NCI-H1105 (cell line): Measurements from ENCODE around the gene PAPSS2.
A peak's percentile ranks its signal among the peaks of the same experiment; 100 is the strongest.
"Not testable (repeated sequence)": the region's sequence is repeated elsewhere in the genome, so short reads cannot be mapped to it uniquely, and the experiment has no call there.

ENCODE experiments used
- DNase-seq: peaks from one replicate; lab custom pipeline; 2025; lab: John Stamatoyannopoulos, UW

The PAPSS2 gene

DNA sequence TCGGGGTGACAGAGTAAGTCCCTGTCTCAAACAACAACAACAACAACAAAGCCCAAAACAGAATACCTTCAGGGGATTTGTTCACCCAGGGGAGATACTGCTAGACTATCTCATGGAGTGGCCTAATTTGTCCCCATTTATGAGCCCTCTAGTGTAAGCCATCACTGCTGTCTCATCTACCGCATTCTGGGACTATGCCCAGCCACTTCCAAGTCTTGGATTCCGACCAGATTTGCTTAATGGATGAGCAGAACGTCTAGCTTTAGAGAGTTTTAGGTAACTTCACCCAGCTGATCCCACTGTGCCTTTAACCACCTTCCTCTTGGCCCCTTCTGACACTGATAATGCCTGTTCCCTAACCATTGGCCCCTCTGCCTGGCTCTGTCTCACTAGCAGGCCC lies 47.1 kb downstream of the PAPSS2 start:
- DNase-seq, result no peak

- no peak for DNase-seq
Observed at GRCh38 chr10:87707254-87707653, 47.6 kb downstream of the PAPSS2 start.

GRCh38 chr10:87712913-87713616 lies 53.4 kb downstream of the PAPSS2 start:
- no peak for DNase-seq

GRCh38 chr10:87713707-87714106 lies 54.0 kb downstream of the PAPSS2 start:
- DNase-seq, result no peak

DNA sequence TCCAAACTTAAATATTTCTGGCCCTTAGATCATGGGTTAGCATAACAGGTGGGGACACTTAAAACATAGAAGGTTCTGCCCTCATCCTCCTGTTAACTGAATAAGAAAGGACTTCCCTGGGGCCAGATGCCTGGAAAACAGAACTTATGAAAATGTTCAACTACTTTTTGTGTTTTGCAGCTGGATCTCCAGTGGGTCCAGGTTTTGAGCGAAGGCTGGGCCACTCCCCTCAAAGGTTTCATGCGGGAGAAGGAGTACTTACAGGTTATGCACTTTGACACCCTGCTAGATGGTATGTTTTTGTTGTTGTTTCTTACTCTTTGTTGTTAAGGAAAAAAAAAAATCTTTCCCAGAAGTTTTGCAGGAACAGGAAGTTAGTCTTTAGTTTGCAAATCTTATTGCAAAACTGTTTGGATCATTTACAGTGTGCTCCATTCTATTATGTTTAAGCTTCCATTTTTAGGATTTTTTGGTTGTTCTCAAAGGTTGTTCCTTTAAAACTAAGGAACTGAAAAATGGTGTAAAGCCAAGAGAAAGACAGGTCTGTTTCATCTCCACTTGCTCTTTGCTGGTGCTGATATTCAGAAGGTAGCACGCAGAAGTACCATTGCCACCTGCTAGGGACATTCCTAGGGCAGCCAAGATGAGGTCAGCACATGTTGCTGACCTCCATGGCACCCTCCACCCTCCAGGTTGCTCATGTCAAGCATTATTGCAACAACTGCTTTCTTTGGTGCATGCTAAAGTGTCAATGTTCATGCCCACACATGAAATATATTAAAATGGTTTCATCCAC lies 56.1 kb downstream of the PAPSS2 start:
- DNase-seq, result no peak

GRCh38 chr10:87716348-87716670 lies 56.6 kb downstream of the PAPSS2 start:
- no peak for DNase-seq

GRCh38 chr10:87720665-87721064 lies 61.0 kb downstream of the PAPSS2 start:
- DNase-seq, result no peak

DNA sequence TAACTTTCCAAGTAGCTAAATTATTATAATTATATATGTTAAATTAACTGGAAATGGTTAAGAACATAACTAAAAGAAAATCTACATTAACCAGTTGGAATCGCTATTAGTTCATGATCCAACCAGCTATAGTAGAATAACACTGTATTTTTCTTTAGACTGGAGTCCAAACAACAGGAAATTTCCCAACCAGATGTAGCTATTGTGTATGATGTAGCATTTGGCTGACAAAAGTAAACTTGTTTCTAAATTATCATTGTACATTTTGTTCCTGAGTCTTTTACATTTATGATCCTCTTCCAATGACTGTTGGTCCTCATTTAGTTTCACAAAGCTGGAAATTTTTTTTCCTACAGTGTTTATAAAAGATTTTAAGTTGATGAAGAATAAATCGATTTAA lies 62.1 kb downstream of the PAPSS2 start:
- no peak for DNase-seq

DNA sequence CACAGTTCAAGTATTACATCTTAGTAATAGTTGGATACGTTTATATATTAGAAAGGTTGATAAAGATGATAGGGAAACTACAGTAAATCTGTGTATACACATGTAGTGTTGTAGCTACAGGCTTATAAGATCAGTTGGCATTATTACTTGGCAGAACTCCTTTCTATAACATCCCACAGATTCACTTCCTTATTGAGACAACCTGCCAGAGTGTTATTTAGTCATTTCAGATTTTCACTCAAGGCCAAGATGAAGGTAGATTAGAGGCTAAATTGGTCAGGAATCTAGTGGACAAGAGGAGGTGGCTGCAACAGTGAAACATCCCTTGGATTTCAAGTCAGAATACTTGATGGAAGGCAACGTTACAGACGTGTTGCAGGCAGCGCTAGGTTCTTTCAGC lies 63.0 kb downstream of the PAPSS2 start:
- no peak for DNase-seq

DNA sequence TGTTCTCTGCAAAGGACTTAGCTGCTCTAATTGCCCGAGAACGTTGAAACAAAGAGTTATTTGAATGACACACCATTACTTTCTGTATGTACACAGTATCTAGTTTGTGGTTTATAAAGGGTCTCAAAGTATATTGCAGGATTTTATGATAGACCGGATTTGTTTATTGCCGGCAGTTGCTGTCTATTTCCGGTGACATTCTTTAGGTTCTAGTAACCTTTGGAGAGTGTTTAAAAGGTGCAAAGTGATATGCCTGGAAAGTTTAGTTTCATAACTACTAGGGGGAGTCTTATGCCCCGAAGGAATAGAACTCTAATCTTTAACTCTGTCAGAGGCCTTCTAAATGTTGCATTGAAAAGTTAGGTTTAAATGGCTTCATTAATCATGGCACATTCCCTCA lies 63.8 kb downstream of the PAPSS2 start:
- no peak for DNase-seq

DNA sequence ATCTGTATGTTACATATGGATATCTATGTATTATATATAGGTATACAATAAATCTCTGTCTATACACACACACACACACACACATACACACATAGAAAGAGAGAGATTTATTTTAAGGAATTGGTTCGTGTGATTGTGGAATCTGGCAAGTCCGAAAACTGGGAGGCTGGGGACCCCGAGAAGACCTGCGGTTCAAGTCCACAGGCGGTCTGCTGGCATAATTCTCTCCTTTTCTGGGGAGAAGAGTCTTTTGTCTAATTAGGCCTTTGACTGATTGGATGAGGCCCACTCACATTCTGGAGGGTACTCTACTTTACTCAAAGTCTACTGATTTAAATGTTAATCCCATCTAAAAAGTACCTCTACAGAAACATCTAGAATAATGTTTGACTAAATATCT lies 65.1 kb downstream of the PAPSS2 start:
- DNase-seq, result no peak

DNA sequence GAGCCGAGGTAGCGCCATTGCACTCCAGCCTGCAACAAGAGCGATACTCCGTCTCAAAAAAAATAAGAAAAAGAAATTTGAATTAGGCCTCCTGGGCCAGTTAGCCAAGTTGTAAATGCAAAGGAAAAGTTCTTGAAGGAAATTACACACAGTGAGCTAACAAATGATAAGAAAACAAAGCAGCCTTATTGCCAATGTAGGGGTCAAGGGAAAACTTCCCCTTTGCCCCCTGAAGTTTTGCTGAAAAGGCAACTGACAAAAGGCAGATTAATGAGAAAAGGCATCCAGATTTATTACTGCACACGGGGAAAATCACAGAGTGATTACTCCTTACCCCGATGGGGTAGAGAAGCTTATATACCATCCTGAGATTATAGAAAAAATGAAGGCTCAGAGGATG lies 70.3 kb downstream of the PAPSS2 start:
- no peak for DNase-seq

GRCh38 chr10:87733081-87733480 lies 73.4 kb downstream of the PAPSS2 start:
- no peak for DNase-seq

DNA sequence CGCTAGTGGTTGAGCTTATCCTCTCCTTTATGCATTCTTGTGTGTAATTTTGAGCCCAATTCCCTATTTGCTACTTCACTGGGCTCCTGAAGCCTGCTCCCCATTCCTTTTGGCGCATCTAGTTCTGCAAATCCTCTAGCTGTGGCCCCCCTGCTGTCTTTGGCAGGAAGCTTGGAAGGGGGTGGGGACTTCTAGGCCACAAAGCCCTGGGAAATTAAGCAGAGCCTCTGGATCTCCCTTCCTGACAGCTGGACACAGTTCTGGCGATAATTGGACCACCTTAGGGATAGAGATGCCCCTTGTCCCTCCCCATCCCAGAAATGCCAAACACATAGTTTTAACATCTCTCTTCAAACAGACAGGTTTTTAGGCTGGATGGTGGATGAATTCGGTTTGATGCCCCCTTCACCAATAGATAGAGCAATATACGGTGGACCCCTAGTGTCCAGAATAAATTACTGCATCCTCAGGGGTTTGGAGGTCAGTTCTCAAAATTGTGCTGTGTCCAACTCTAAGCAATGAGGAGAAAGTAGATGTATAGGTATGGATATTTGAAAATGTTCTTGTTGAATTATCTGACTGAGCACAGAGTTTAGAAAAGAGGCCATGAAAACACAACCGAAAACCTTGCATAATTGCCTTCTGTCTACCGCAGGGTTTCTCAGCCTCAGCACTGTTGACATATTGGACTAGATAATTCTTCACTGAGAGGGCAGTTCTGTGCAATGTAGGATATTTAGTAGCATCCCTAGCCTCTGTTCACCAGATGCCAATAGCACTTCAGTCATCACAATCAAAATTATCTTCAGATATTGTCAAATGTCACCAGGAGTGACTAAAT lies 75.5 kb downstream of the PAPSS2 start:
- DNase-seq, result peak; percentile 2

GRCh38 chr10:87738253-87738652 lies 78.6 kb downstream of the PAPSS2 start:
- not testable (repeated sequence) for DNase-seq

DNA sequence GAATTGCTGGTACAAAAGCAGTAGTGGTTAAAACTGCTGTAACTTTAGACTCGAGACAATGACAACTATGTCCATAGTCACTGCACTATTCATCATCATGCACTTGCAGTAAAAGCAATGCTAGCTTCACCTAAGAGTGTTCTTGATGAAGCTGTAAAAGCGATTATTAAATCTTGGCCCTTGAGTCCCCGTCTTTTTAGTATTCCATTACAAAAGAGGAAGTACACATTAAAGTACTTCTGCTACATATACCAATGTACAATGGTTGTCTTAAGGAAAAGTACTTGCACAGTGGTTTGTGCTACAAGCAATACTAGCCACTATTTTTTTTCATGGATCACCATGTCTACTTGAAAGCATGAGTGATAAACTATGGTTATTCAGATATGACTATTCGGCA lies 80.0 kb downstream of the PAPSS2 start:
- no peak for DNase-seq

DNA sequence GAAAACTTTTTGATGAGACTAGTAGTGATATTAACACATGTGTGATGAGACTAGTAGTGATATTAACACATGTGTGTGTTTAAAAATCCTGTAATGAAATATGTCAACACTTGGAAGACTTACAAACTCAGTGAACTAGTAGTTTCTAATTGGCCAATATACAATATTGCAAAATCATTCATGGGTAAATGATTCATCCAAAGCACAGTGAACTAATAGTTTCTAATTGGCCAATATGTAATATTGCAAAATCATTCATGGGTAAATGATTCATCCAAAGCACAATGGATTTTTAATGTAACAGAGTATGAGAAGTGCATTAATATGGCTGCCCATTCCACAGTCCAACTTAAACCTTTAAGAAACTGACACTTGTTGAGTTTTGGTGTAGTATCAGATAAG lies 80.6 kb downstream of the PAPSS2 start:
- no peak for DNase-seq

DNA sequence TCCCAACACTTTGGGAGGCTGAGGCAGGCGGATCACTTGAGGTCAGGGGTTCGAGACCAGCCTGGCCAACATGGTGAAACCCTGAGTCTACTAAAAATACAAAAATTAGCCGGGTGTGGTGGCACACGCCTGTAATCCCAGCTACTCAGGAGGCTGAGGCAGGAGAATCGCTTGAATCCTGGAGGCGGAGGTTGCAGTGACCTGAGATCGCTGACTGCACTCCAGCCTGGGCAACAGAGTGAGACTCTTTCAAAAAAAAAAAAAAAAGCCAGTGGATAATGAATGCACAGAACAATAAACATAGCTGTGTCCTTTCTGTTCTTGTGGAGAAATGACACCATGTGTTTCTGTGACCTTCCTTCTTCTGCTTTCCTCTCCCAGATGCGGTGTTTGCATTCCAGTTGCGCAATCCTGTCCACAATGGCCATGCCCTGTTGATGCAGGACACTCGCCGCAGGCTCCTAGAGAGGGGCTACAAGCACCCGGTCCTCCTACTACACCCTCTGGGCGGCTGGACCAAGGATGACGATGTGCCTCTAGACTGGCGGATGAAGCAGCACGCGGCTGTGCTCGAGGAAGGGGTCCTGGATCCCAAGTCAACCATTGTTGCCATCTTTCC lies 83.4 kb downstream of the PAPSS2 start:
- not testable (repeated sequence) for DNase-seq

DNA sequence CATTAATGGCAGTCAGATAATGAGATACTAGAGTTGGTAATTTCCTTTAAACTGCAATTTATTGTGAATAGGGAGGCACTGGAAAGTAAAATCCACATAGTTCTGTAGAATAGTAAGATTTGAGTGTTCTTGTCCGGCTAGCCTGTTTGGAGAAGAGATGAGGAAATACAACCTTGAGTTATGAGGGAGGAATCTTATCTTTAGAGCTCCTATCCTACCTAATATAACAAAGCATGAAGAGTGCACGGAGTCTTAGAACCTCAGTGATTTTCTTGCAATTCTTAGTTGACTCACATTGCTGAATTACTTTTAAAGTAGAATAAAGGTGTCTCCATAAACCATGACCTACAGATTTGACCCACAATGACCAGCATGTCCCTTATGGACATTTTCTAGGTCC lies 84.9 kb downstream of the PAPSS2 start:
- DNase-seq, result no peak

DNA sequence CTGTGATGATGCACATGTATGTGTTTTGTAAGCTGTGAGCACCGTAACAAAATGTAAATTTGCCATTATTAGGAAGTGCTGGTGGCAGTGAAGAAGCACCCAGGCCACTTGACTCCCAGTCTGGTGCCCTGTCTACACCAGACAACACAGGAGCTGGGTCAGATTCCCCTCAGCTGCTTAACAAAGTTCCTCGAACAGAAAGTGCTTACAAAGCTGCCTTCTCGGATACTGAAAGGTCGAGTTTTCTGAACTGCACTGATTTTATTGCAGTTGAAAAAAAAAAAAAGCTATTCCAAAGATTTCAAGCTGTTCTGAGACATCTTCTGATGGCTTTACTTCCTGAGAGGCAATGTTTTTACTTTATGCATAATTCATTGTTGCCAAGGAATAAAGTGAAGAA lies 87.2 kb downstream of the PAPSS2 start:
- no peak for DNase-seq

DNA sequence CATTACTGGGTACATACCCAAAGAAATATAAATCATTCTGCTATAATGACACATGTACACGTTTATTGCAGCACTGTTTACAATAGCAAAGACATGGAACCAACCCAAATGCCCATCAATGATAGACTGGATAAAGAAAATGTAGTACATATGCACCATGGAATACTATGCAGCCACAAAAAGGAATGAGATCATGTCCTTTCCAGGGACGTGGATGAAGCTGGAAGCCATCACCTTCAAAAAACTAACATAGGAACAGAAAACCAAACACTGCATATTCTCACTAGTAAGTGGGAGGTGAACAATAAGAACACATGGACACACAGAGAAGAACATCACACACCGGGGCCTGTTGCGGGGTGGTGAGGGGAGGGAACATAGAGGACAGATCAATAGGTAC lies 88.6 kb downstream of the PAPSS2 start:
- DNase-seq, result not testable (repeated sequence)

DNA sequence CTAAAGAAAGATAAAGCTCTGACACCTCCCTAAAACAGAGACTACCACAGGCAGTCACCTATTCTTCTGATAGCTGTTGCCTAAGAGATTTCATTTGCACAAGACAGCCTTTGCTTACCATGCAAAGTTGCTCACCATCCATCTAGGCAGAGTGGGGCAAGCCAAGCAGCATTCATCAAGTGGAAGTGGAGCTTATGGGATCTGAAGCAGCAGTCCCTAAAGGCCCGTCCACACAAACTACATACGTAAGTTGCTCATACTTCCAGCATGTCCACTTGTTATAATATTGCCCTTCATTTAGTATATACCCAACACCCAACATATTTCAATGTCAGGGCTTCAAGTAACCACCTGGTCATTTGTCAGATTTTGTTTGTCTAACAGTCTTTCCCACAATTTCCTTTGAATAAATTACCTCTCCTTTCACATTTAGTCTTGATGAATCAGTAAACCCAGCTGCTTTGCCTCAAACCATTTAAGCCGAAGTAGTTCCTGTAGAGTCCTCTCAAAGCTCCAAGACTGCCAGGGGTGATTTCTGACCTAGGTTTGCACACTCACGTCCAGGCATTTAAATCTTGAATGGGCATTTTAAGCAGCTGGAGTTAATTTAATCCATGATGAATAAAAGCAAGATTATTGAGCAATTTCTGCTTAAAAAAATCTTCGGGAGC lies 90.5 kb downstream of the PAPSS2 start:
- DNase-seq, result no peak
